ENCODE results near the gene CYP17A1. TPM values are rescaled to one million over a fixed set of nuclear protein-coding genes. Genes with fewer than 3 reads are reported as not detected.
"Not testable (repeated sequence)": the region's sequence is repeated elsewhere in the genome, so short reads cannot be mapped to it uniquely, and the experiment has no call there.

The CYP17A1 gene
- total RNA-seq, 1 donor from 2014 or later, result not detected

DNA sequence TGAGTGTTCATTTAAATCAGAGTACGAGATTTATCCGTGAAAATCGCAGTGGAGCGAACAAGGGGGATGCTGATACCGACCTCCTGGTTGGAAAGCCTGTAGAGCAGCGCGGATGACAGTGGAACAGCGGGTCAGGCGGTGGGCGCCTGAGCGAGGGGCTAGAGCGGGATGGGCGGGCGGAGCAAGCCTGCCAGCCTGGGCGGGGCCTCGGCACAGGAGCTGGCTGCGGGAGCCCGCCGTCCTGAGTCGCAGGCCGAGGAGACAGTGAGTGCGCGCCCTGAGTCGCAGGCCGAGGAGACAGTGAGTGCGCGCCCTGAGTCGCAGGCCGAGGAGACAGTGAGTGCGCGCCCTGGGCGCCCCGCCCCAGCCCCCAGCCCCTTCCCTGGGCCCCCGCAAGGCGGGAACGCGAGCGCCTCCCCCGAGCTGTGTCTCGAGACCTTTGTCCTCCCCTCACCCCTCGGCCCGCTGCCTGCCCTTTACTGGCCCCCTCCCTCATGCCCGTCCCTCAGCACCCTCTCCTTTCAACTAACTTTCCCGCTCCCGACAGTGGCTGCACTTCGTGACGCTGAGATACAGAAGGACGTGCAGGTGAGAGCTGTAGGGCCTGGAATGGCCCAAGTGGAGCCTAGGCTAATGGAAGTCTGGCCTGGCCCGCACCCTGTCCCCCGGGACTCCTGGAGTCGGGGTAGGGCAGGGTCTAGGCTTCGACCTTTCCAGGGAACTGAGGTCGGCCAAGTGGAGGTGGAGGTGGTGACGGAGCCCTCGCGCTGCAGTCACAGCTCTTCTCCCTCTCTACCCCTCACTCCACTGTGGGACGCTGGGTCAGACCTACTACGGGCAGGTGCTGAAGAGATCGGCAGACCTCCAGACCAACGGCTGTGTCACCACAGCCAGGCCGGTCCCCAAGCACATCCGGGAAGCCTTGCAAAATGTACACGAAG, 32.3 kb upstream of the CYP17A1 start, which contains the start of gene AS3MT:
AS3MT (plus strand) TSS at position 213 of the 941 bp plus-strand sequence; CDS start at position 336, 123 bp downstream.
- TF ChIP-seq, protein P1, sequence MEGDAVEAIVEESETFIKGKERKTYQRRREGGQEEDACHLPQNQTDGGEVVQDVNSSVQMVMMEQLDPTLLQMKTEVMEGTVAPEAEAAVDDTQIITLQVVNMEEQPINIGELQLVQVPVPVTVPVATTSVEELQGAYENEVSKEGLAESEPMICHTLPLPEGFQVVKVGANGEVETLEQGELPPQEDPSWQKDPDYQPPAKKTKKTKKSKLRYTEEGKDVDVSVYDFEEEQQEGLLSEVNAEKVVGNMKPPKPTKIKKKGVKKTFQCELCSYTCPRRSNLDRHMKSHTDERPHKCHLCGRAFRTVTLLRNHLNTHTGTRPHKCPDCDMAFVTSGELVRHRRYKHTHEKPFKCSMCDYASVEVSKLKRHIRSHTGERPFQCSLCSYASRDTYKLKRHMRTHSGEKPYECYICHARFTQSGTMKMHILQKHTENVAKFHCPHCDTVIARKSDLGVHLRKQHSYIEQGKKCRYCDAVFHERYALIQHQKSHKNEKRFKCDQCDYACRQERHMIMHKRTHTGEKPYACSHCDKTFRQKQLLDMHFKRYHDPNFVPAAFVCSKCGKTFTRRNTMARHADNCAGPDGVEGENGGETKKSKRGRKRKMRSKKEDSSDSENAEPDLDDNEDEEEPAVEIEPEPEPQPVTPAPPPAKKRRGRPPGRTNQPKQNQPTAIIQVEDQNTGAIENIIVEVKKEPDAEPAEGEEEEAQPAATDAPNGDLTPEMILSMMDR (conservative IDR thresholded peaks at IDR 0.05; ENCODE audit: low read depth, low read length), result no peak

DNA sequence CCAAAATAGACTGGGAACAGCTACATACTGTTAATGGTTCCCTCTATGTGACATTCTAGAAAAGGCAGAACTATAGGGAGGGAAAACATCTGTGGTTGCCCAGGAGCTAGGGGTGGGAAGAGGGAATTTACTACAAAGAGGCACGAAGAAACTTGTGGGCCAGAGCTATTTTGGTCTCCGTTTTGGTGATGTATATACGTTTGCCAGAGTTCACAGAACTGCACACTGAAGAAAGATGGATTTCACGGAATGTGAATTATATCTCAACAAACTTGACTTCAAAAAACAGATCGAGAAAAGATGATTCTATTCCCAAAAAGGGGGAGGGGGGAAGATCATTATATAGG, 31.7 kb upstream of the CYP17A1 start:
- H3K4me3 ChIP-seq (ENCODE audit: low read depth, low read length), result peak overlapping the region; percentile 59
- TF ChIP-seq, protein P1 (conservative IDR thresholded peaks at IDR 0.05; ENCODE audit: low read depth, low read length), result no peak
- DNase-seq (ENCODE audit: low read depth), result no peak

More for the DNA sequence above, 32.3 kb upstream of the CYP17A1 start, which contains the start of gene AS3MT:
- DNase-seq (ENCODE audit: low read depth), result no peak
- H3K4me3 ChIP-seq (ENCODE audit: low read depth, low read length), result peak within 1 kb of the TSS; percentile 59

DNA sequence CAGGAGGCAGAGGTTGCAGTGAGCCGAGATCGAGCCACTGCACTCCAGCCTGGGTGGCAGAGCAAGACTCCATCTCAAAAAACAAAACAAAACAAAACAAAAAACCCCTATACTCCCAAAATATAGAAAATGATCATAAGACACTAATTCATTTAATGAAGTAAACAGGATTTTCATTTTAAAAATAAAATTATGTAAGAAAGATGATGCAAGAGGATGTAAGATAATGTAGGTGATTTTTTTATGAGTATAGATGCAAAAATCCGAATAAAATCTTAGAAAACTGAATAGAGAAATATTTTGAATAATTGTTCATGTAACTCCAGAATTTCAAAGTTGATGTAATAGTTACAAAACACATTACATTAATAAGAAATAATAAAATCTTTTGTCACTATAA, 28.4 kb upstream of the CYP17A1 start:
- TF ChIP-seq, protein P1 (conservative IDR thresholded peaks at IDR 0.05; ENCODE audit: low read depth, low read length), result no peak
- H3K4me3 ChIP-seq (ENCODE audit: low read depth, low read length), result no peak overlapping the region
- DNase-seq (ENCODE audit: low read depth), result no peak

DNA sequence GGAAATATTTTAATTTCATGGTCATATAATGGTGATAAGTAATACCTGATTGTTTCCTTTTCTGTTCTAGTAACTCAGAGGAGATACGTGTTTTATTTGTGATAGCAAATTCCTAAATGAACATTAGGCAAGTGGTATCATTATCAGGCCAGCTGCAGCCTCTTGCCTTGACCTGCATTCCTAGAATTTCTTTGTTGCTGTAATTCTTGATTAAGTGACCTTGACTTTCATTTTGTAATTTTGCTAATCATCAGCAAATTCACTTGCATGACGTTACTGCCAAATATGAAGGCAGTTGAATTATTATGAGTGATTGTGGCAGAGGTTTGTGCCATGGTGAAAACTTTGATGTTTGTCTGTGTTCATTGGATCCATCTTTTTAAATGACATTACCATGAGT, 26.4 kb upstream of the CYP17A1 start:
- TF ChIP-seq, protein P1 (conservative IDR thresholded peaks at IDR 0.05; ENCODE audit: low read depth, low read length), result no peak
- no peak for DNase-seq (ENCODE audit: low read depth)
- H3K4me3 ChIP-seq (ENCODE audit: low read depth, low read length), result no peak overlapping the region

DNA sequence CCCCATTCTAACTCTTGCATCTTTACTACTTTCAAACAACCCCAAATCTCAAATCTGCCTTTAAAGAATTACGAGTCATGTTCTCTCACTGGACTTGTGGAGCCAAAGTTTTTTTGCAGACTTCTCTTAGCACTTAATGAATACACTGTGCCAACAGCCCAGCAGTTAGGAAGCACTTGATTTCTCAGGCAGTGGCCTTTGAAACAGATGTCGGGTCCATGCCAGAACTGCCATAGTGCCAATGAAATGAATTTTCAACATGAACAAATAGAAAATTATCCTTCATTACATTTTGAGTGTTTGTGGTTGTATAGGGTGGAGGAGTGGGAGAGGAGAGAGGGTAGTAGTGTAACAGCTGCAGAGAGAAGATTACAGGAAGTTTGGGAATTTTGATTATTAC, 22.7 kb upstream of the CYP17A1 start:
- TF ChIP-seq, protein P1 (conservative IDR thresholded peaks at IDR 0.05; ENCODE audit: low read depth, low read length), result no peak
- no peak for DNase-seq (ENCODE audit: low read depth)

DNA sequence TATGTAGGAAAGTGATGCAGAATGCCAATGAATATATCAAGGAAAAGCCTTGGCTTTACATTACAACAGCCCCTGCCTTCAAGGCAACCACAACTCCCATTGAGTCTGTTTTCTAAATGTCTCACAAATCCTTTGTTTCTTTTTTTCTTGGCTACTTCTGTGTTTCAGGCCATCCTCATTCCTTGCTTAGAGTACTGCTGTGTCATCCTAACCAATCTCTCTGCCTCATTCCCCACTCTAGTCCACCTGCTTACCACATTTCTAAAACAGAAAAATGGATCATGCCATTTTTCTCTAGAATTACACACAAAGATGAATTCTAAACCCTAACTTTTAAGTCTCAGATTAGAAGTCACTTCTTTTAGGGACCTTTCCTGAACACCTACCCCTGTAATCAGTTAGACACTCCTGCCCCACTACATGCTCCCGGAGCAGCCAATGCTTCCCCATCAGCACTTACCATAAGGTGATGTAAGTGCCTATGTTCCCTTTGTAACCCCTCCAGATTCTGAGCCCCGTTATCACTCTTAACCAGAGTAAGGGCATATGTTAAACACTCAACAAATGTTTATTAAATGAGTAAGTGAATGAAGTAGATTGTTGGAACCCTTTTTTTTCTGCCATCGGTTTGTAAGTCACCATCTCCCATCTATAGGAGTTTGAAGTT, 19.7 kb upstream of the CYP17A1 start:
- H3K4me3 ChIP-seq (ENCODE audit: low read depth, low read length), result no peak overlapping the region
- no peak for DNase-seq (ENCODE audit: low read depth)
- TF ChIP-seq, protein P1 (conservative IDR thresholded peaks at IDR 0.05; ENCODE audit: low read depth, low read length), result no peak

More for the DNA sequence above, 22.7 kb upstream of the CYP17A1 start:
- no peak overlapping the region for H3K4me3 ChIP-seq (ENCODE audit: low read depth, low read length)

DNA sequence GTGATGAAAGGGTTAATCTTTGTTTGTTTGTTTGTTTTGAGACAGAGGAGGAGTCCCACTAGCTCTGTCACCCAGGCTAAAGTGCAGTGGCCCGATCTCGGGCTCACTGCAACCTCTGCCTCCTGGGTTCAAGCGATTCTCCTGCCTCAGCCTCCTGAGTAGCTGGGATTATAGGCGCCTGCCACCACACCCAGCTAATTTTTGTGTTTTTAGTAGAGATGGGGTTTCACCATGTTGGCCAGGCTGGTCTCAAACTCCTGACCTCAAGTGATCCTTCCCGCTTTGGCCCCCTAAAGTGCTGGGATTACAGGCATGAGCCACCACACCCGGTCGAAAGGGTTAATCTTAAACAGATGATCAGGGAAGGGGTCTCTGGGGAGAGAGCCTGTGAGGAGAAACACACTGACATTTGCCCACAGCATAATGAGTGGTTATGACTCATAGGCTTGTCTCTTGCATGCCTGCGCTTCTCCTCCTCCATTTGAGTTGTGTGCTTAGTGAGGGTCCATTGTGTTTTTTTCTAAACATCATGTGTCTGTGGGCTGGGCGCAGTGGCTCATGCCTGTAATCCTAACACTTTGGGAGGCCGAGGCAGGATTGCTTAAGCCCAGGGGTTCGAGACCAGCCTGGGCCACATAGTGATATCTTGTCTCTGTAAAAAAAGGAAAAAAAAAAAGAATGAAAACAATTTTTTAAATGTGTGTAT, 18.7 kb upstream of the CYP17A1 start:
- not testable (repeated sequence) for H3K4me3 ChIP-seq (ENCODE audit: low read depth, low read length)
- peak; percentile 60 for DNase-seq (ENCODE audit: low read depth)

DNA sequence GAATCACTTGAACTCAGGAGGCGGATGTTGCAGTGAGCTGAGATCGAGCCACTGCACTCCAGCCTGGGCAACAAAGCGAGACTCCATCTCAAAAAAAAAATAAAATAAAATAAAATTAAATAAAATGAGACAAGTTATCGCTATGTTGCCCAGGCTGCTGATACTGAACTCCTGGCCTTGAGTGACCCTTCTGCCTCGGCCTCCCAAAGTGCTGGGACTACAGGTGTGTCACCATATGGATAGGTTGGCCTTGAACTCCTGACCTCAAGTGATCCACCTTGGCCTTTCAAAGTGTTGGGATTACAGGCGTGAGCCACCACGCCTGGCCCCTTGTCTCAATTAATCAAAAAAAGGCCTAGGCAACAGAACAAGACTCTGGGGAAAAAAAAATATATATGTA, 16.0 kb upstream of the CYP17A1 start:
- H3K4me3 ChIP-seq (ENCODE audit: low read depth, low read length); DNase-seq (ENCODE audit: low read depth): not testable (repeated sequence)

Measured in epithelial cell of proximal tubule (primary cell).